HG02610 (cell line): ENCODE results near the gene LRCOL1.

Source experiments
- ATAC-seq: cut with Tn5 transposase; IDR thresholded peaks from one replicate; pipeline ENCODE4 v1.9.1; 2021; ENCODE audit warnings: mild to moderate bottlenecking, moderate library complexity; ENCODE audit not compliant: unreplicated experiment

LRCOL1 gene

GRCh38 chr12:132637811-132638210, 27.4 kb upstream of the LRCOL1 start:
- no peak for ATAC-seq

- ATAC-seq = no peak
Observed at GRCh38 chr12:132635076-132635955, 24.9 kb upstream of the LRCOL1 start.

- no peak for ATAC-seq
Observed at GRCh38 chr12:132634411-132634990, 24.1 kb upstream of the LRCOL1 start.

- no peak for ATAC-seq
Observed at GRCh38 chr12:132633901-132634300, 23.5 kb upstream of the LRCOL1 start.

- no peak for ATAC-seq
Observed at GRCh38 chr12:132633398-132633797, 23.0 kb upstream of the LRCOL1 start.

- ATAC-seq = no peak
Observed at GRCh38 chr12:132632521-132633228, 22.3 kb upstream of the LRCOL1 start.

GRCh38 chr12:132631666-132632065, 21.3 kb upstream of the LRCOL1 start:
- no peak for ATAC-seq

- no peak for ATAC-seq
Observed at GRCh38 chr12:132630672-132631071, 20.3 kb upstream of the LRCOL1 start.

- no peak for ATAC-seq
Observed at GRCh38 chr12:132629330-132629729, 18.9 kb upstream of the LRCOL1 start.

- no peak for ATAC-seq
Observed at GRCh38 chr12:132625731-132626430, 15.5 kb upstream of the LRCOL1 start.

GRCh38 chr12:132624910-132625630, 14.7 kb upstream of the LRCOL1 start:
- ATAC-seq = no peak

- ATAC-seq = no peak
Observed at GRCh38 chr12:132624186-132624855, 13.9 kb upstream of the LRCOL1 start.

GRCh38 chr12:132623072-132623869, 12.9 kb upstream of the LRCOL1 start:
- no peak for ATAC-seq

GRCh38 chr12:132622437-132623071, 12.2 kb upstream of the LRCOL1 start:
- no peak for ATAC-seq

- no peak for ATAC-seq
Observed at GRCh38 chr12:132621657-132622435, 11.5 kb upstream of the LRCOL1 start.

GRCh38 chr12:132620899-132621656, 10.7 kb upstream of the LRCOL1 start:
- no peak for ATAC-seq
